GM19468 (cell line): ENCODE measurements around the gene GYG1.

Experiments used
- ATAC-seq: cut with Tn5 transposase; IDR thresholded peaks from one replicate; pipeline ENCODE4 v1.9.1; 2021; ENCODE audit warnings: mild to moderate bottlenecking, moderate library complexity, moderate number of reproducible peaks; ENCODE audit not compliant: unreplicated experiment; ENCODE audit errors: extremely low read depth

GYG1 gene

DNA sequence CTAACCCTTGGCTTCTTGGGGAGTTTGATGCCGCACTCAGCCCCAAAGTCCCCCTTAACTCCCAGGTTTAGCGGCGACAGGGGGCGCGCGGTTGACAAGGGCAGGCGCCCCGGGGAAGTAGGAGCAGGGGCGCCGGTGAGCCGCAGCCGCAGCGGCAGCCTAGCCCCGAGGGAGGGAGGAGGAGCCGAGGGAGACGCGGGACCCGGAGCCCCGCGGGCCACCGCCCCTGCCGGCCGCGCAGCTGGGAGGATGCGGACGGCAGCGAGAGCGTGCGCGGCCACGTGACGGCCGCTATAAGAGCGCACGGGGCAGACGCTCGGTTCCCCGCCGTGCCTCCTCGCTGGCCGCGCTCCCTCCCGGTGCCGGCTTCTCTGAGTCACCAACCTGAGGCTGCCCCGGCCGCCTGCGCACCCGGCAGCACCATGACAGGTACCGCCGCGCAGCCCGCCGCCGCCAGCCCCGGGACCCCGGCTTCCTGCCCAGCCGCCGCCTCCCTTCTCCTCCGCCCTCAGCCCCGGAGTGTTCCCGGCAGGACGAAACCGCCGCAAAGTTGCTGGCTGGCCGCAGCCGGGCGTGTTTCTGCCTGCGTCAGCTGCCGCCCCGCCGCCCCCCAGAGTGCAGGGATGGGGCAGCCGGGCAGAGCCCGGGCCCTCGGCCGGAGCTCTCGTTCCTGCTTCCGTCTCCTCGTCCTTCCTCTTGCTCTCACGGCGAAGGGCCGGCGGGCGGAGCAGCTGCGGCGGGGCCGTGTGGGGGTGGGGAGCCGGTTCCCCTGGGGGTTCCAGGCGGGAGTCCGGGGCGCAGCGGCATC is at the start of gene GYG1:
Gene GYG1, plus strand, starts transcription at position 322 of the 808 bp plus-strand sequence. Its CDS starts 101 bp downstream, at position 423.
- peak; percentile 88 for ATAC-seq

DNA sequence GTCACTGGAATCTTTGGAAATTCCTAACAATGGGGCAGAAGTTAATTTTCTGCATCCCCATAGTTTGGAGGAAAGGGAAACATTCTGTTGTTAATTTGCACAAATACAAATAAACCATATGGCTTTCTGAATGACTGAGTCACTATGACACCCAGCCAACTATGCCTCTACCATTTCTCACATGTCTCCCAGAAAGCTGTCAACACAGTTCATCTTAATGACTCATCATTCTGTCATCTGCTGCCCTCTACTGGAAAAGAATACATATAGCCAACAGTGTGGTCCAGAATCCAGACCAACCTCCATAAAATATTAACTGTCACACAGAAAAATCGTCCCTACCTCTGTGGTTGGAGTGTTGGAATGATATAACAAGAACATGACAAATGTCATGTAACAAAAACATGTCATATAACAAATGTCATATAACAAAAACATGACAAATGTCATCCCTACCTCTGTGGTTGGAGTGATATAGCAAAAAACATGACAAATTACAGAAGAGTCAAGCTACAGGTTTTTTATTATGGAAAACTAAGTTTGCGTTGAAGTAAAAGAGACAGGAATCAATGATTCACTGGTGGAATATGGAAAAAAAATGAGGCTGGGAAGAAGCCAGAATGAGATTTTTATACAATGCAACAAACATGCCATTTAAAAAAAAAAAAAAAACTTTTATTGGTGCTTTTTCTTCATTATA is 47.7 kb upstream of the GYG1 start:
- peak; percentile 84 for ATAC-seq

DNA sequence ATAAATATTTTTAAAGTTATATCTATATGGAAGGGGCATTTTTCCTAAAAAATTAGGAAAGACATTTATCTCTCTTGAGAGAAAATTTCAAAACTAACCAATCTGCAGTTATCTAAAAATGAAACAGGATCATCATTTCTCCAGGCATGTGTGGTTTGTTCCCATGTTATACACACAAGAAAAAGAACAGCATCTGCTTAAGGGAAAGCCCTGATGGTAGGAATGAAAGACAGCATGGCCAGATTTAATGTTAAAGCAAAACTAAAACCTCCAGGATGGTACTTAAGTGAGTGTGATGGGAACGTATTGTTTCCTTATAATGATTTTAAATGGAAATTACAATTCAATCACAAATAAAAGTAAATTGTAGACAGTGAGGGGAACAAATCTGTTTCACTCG is 46.2 kb upstream of the GYG1 start:
- ATAC-seq: no peak

DNA sequence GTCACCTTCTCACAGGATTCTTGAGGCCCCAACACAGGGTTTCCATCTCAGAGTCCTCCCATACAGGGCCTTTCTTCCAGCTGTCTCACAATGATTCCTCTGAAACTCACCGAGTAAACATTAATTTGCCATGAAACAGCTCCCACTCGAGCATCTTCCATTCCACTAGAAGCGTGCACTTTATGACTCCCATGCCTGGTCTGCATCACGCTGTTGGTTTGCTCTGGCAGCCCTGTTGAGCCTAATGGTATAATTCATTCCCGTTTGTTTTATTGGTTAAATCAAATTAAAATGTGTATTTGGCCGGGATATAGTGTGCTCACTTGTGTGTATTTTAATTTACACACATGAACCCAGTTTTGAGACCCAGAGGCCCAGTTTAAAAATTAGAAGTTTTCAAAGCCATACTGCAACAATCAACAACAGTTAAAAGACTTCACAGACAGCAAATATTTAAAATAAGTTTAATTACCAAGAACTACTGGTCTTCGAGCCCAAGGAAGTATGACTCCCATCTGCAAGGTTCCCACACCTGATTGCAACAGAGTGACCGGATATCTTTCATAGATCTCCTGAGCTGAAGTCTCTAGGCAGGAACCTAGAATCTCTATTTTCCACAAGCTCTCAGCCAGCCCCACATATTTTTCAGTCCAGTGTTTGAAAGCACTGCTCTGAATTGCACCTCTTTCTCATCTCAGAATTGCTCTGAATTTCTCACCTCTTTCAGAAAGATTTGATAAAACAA is 42.3 kb upstream of the GYG1 start:
- no peak for ATAC-seq

DNA sequence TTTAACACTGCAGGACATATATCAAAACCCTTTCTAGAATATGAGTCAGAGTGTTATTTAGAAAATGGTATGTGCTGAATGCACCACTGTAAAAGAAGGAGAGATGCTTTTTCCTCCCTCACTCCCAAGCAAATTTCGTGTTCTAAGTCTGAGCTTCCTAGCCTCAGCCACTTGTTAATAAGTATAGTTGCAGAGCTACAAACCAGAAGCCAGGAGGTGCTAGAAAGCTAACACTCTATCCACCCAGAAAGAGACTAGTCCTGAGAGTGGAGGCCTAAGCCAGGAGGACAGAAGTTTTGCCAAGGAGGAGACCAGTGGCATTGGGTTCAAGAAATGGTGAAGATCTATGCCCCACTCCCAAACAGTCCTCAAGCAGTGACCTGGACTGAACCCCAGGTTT is 40.5 kb upstream of the GYG1 start:
- no peak for ATAC-seq

DNA sequence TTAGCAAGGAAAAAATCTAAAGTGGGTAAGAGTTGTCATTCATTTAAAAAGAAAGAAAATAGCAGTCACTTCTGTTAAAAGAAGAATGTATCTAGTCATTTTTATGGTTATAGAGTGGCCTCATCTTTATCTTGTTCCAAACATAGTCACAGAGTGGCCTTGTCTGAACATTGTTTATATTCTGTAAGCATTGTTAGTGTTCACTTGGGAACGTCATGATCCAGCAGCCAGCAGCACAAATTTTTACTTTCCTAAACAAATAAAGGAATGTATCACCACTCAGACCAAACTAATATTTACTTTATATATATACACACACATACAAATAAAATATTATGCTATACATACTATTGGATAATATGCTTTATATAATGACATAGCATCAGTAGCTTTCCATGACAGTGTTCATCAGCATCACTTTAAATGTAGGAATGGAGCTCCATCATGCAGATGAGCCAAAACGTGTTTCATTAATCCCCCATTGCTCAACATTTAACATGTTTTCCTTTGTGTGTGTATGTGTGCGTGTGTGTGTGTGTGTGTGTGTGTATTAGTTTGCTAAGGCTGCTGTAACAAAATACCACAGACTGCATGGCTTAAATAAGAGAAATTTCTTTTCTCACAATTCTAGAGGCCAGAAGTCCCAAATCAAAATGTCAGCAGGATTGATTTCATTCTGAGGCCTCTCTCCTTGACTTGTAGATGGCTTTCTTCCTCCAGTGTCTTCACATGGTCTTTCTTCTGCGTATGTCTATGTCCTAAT is 39.6 kb upstream of the GYG1 start:
- ATAC-seq: no peak

DNA sequence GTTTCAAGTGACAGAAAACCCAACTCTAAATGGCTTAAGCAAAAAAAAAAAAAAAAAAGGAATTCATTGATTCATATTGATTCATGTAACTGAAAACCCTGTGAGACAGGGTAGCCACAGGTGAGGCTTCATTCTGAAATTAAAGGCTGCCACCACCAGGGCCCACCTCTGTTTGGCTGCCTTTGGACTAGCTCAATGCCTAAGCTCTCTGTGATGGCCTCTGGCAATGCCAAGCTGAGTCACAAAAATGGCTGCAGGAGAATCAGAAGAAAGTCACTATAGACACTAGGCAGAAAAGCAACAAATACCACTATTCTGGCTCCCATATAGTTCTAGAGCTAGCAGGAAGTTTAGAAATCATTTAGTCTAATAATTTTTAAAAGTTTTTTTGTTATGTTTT is 38.2 kb upstream of the GYG1 start:
- no peak for ATAC-seq

DNA sequence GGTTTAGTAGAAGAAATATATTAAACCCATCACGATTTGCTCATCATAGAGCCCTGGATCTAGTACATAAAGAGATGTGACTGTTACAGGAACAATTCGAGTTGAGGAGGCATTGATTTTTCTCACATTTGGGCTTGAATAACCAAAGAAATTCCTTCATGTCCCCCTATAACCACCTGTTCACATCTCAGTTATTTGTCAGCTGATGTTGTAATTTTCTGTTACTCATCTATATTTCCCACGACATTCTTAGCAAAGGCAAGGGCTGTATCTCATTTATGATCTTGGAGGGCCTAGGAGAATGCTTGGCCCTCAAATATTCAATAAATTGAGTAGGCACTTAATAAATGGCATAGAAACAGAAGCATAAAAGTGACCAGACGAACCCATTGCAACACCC is 36.4 kb upstream of the GYG1 start:
- no peak for ATAC-seq

DNA sequence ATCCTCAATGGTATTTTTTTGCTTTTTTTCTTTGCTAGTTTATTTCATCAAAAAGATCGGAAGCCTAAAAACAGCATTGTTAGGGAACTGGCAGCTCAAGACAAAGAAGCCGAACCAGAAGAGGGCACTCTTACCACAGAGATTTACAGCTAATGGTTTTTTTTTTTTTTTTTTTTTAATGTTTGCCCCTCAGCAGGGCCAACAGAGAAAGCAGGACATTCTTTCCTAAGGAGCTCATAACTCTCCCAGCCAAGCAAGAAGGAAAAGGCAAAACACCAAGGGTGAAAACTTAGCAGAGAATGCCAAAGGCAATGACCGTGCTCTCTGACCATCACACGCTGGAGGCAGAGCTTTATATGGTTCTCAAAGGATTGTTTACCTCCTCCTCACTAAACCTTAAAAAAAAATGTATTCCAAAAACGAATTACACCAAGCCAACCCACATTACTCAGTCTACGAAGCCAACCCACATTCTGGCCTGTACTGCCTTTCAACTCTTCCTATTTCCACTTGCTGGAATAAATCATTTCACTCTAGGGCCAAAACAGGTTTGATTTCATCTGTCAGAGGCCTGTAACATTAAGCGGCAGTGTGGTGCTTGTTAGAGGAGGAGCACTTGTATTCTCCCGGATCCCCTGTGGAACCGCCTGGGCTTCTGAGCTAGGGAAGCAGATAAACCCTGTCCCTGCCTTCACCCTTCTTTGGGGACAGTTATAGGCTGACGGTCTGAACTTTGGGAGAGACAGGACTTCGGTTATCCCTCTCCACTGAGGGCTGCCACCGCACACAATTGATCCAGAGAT is 35.6 kb upstream of the GYG1 start:
- ATAC-seq: no peak

DNA sequence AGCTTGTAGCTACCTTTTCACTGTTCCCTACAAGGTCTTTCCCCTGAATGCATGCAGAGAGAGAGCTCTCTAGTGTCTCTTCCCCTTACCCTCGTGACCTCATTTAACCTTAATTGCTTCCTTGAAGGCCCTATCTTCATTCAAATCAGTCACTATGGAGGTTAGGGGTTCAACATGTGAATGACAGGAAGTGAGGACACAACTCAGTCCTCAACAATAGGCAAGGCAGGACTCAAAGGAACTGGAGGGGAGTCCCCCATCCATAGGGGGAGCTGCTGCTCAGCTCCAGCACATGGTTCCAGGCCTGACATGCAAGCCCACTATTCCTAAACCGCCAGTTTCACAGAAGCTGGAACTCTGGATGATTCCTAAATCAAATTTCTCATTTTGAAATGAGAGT is 33.8 kb upstream of the GYG1 start:
- ATAC-seq: no peak

DNA sequence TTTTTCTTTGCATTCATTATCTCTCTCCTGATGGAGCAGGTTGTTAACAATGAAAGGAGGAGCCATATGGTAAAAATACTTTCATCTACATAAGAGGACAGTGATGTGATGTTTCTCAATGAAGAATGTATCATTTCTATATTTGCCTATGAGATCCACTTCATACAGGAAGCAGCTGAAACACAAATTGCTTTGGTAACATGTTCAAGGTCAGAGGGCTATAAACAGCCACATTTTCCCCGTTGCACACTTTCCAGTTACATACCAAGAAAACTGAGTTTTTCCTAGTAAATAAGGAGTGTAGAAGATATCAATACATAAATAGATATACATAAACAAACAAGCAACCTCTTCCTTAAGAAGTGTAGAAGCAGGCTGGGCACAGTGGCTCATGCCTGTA is 32.6 kb upstream of the GYG1 start:
- ATAC-seq: no peak

DNA sequence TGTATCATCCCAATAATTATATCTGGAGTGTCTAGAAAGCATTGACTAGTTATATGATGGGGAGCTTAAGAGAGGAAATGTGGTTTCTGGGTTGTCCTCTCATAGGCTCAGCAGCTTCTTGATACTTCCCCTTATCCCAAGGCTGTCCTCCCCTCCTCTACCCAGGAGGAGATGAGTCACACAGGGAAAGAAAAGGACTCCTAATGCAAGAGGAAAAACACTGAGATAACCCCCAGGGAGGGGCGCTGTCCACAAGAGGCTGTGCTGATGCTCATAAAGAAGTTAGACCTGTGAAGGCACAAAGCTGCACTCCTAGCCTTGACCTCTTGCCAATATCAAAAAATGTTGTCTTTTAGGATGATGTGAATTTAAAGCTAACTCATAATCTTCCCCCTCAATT is 28.8 kb upstream of the GYG1 start:
- ATAC-seq: no peak

DNA sequence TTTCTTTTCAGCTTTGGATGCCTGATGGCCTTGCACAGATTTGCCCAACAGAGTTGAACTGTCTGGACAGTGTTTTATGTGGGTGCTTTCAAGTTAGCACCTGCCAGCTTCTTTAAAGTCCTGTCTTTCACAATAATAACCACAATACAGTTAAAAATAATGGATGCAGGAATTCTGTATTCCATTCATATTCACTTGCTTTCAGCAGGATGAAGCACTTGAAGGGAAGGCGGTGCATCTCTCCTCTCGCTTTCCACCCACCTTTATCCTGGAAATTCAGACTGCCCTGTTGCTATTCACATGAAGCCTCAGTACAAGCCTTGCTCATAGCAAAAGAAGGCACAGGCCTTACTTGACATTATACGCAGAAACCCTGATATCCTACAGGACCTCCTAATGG is 26.5 kb upstream of the GYG1 start:
- no peak for ATAC-seq

DNA sequence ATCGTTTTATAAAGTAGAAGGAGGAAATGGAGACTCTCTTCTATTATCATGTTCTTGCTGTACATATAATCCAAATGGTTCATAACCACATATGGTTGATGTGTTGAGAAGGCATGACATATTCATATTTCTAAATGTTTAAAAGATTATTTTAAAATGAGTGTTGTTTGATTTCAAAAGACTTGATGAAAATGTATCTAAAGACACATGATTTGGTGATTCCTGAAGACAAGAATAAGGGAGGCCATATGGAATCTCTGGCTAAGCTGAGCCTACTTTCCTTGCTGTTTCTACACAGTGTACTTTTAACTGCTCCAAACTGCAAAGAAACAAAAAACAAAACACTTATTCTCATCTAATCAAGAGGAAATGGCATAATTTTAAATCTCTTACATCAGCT is 23.0 kb upstream of the GYG1 start:
- ATAC-seq: no peak

DNA sequence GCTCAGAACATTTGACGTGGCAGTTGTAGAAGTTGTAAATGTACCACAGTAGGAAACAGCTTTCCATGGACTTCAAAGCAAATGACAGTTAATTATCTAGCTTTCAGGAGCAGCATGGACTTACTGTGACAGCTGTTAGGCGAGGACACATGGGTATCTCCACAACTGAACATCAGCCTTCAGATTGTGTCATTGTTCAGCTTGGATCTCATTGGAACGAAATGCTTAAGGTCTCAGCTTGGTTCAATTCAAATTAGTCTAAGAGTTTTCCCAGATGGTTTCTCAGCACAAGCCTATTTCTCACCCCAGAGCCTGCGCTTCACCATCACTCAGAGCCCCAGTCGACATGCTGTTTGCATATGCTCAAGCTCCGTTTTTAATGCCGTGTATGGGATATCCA is 21.1 kb upstream of the GYG1 start:
- no peak for ATAC-seq

DNA sequence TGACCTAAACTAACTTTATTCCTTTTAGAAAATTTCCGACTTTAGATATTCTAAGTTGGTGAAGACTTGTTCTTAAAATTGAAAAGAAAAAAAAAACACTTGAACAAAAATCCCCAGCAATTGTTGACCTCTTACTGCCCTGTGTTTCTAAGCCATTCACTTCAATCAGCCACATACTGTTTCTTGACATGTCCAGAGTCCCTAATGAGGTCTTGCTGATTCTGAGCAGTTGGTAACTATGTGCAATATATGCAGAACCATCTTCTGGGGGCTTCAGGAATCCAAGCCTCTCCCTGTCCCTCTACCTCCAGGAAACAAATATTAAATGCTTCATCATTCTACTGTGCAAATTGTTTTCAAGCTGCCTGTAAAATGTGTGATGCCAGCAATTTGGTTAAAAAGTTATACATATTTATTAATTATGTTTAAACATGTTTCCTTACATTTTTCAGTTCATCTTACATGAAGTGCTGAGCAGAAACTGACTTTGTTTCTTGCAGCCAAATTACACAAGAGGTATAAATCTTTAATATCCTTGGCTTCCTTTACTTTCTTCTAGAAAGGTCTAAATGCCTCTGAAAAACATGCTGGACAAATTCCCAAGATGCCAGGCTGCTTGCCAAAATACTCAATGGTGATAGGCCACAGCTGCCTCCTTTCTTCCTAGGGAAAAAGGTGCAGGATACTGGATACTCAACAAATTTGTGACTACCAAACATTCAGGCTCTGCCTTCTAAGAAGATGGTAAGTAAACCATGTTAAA is 19.8 kb upstream of the GYG1 start:
- ATAC-seq: no peak

DNA sequence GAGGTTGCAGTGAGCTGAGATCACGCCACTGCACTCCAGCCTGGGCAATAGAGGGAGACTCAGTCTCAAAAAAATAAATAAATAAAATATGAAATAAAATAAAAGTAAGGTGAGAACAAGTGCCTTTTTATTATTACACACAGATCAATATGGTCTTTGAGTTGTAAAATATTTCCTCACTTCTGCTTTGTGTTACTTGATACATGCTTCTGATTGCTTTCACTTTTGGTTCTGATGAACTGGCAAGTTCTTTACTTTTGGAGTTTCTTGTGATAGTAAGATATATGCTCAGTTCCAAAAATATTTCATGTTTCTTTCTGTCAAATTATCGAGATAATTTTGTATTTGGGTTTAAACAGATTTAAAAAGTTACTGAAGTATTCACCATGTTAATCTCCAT is 16.6 kb upstream of the GYG1 start:
- ATAC-seq: peak; percentile 63

DNA sequence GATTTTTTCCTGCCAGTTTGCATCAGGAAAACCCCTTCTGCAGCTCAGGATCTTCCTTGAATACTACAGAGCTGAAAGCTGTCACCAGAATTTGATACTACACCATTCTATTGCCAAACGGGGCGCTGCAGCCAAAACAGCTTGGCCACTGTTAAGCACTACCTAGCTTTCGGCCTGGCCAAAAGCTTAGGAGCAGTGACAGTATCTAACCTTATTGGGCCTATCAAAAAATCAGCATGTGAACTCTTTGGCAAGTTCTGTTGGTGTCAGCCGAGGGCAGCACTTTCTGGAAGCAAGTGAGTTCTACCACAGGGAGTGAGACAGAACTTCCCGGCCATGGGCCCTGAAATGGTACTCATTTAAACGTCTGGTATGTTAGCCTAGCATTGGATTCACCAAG is 16.1 kb upstream of the GYG1 start:
- ATAC-seq: no peak

DNA sequence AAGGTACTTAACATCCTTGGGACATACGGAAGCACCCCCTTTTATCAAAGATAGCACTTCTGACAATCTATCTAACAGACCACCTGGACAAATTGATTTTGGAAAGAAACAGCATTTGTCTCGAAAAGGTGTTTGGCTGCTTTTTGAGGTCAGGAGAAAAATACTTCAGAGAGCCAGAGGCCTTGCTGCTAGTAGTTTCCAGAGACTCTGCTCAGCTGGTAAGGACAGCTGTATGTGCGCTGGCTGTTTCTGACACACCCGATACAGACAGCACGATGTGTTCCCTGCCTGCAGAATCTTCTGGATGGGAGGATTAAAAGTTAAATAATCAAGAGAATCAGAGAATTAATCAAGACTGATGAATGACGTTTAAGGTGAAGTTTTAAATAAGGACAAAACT is 15.6 kb upstream of the GYG1 start:
- no peak for ATAC-seq
